HEK293T (cell line): Measurements from ENCODE around the gene LCT.

Experiments
- BHLHE40 ChIP-seq: fragments of 450-650 bp; IDR thresholded peaks from 2 replicates; pipeline ENCODE4 v1.6.1; 2016; ENCODE audit warnings: mild to moderate bottlenecking, moderate library complexity, borderline replicate concordance
- CTBP1 ChIP-seq: fragments of 450-650 bp; IDR thresholded peaks from 2 replicates; pipeline ENCODE4 v1.6.1; 2016; ENCODE audit warnings: borderline replicate concordance
- ELF4 ChIP-seq: fragments of 450-650 bp; IDR thresholded peaks from 2 replicates; pipeline ENCODE4 v1.6.1; 2017; ENCODE audit warnings: antibody characterized with exemption
- FOXK2 ChIP-seq: fragments of 450-650 bp; IDR thresholded peaks from 2 replicates; pipeline ENCODE4 v1.6.1; 2016; ENCODE audit warnings: mild to moderate bottlenecking
- FOXM1 ChIP-seq: fragments of 450-650 bp; IDR thresholded peaks from 2 replicates; pipeline ENCODE4 v1.6.1; 2017; ENCODE audit warnings: mild to moderate bottlenecking, borderline replicate concordance
- HDGF ChIP-seq: fragments of 450-650 bp; IDR thresholded peaks from 2 replicates; pipeline ENCODE4 v1.6.1; 2017; ENCODE audit warnings: antibody characterized with exemption, borderline replicate concordance
- L3MBTL2 ChIP-seq: fragments of 450-650 bp; conservative IDR thresholded peaks from 2 replicates; pipeline ENCODE4 v1.6.1; 2016; ENCODE audit warnings: mild to moderate bottlenecking
- LEF1 ChIP-seq: fragments of 450-650 bp; IDR thresholded peaks from 2 replicates; pipeline ENCODE4 v1.6.1; 2017; ENCODE audit warnings: mild to moderate bottlenecking, borderline replicate concordance
- NFRKB ChIP-seq: fragments of 450-650 bp; IDR thresholded peaks from 2 replicates; pipeline ENCODE4 v1.6.1; 2016; ENCODE audit warnings: mild to moderate bottlenecking, moderate library complexity
- SUZ12 ChIP-seq: fragments of 450-650 bp; IDR thresholded peaks from 2 replicates; pipeline ENCODE4 v1.6.1; 2016; ENCODE audit warnings: mild to moderate bottlenecking

- TF ChIP-seq LEF1 (no peak), BHLHE40 (no peak), L3MBTL2 (no peak), NFRKB (no peak), FOXK2 (no peak), CTBP1 (no peak), HDGF (no peak), FOXM1 (no peak), ELF4 (no peak), SUZ12 (no peak)
These were observed 38.7 kb downstream of the LCT start for GRCh38 chr2:135798275-135798705.
